Chondrocyte (in vitro differentiated cells): ENCODE results near the gene POLR2E. TPM values are rescaled to one million over a fixed set of nuclear protein-coding genes. Genes with fewer than 3 reads are reported as not detected.

ENCODE experiments used
- DNase-seq: peaks from one replicate; pipeline ENCODE4 v3.0.0; 2021; ENCODE audit warnings: mixed read lengths, low spot score
- H3K27ac Mint-ChIP-seq: one replicate; pipeline ENCODE4 v1.8.0; 2021; ENCODE audit warnings: mild to moderate bottlenecking, moderate library complexity, mixed read lengths; ENCODE audit not compliant: unreplicated experiment
- H3K27me3 Mint-ChIP-seq: 2 replicates; pipeline ENCODE4 v1.8.0; 2021; ENCODE audit warnings: low read depth, mixed read lengths
- H3K36me3 Mint-ChIP-seq: 2 replicates; pipeline ENCODE4 v1.8.0; 2021; ENCODE audit warnings: low read depth, mixed read lengths
- H3K4me1 Mint-ChIP-seq: 2 replicates; pipeline ENCODE4 v1.8.0; 2021; ENCODE audit warnings: low read depth, mild to moderate bottlenecking, mixed read lengths
- H3K4me3 Mint-ChIP-seq: one replicate; pipeline ENCODE4 v1.8.0; 2021; ENCODE audit warnings: mild to moderate bottlenecking, moderate library complexity, mixed read lengths; ENCODE audit not compliant: unreplicated experiment
- H3K9me3 Mint-ChIP-seq: 2 replicates; pipeline ENCODE4 v1.8.0; 2021; ENCODE audit warnings: low read depth, mixed read lengths
- total RNA-seq: library from RNA; stranded (reverse); gene quantifications from 3 replicates; pipeline ENCODE4 v1.2.1, GENCODE V29; 2021
- TF ChIP-seq, protein P1 (sequence below): fragments of 200-600 bp; sonication (generic); IDR thresholded peaks from 2 replicates; pipeline ENCODE4 v1.5.0; 2021; ENCODE audit warnings: antibody characterized with exemption, mild to moderate bottlenecking, moderate library complexity

The POLR2E gene
- total RNA-seq, 1 donor from 2014 or later, result 119 TPM

DNA sequence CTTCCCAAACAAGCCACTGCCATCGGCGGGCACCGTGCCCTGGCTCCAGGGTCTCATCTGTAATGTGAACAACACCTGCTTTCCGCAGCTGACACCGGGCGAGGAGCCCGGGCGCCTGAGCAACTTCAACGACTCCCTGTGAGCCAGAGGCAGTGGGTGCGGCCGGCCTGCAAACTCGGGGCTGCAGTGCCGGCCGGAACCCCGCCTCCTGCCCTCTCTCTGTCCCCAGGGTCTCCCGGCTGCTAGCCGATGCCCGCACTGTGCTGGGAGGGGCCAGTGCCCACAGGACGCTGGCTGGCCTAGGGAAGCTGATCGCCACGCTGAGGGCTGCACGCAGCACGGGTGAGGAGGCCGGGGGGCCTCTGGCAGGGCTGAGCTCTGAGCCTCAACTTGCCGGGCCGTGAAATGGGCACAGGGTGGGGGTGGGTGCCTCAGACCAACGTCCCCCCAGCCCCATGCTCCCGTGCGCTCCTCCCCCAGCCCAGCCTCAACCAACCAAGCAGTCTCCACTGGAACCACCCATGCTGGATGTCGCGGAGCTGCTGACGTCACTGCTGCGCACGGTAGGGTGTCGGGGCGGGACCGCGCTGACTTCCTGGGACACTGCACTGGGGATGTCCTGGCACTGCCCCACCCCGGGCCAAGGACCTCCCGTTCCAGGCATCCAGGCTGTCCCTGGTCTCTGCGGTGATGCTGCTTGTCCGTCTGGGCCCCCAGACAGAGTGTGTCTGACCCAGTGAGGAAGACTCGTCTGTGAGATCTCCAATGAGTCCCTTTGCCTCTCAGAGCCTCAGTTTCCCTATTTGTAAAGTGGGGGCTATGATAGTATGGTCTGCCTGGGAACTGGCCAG lies 53.1 kb downstream of the POLR2E start:
- Mint-ChIP-seq H3K27me3 (no peaks in the 10 kb centered on the region), H3K9me3 (no peaks in the 10 kb centered on the region), H3K36me3 (peaks cover 9% of the 10 kb centered on the region), H3K27ac (no peak overlapping the region), H3K4me1 (peaks cover 42% of the 10 kb centered on the region), H3K4me3 (no peak overlapping the region)
- no peak for DNase-seq
- TF ChIP-seq, protein P1, sequence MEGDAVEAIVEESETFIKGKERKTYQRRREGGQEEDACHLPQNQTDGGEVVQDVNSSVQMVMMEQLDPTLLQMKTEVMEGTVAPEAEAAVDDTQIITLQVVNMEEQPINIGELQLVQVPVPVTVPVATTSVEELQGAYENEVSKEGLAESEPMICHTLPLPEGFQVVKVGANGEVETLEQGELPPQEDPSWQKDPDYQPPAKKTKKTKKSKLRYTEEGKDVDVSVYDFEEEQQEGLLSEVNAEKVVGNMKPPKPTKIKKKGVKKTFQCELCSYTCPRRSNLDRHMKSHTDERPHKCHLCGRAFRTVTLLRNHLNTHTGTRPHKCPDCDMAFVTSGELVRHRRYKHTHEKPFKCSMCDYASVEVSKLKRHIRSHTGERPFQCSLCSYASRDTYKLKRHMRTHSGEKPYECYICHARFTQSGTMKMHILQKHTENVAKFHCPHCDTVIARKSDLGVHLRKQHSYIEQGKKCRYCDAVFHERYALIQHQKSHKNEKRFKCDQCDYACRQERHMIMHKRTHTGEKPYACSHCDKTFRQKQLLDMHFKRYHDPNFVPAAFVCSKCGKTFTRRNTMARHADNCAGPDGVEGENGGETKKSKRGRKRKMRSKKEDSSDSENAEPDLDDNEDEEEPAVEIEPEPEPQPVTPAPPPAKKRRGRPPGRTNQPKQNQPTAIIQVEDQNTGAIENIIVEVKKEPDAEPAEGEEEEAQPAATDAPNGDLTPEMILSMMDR, result no peak

DNA sequence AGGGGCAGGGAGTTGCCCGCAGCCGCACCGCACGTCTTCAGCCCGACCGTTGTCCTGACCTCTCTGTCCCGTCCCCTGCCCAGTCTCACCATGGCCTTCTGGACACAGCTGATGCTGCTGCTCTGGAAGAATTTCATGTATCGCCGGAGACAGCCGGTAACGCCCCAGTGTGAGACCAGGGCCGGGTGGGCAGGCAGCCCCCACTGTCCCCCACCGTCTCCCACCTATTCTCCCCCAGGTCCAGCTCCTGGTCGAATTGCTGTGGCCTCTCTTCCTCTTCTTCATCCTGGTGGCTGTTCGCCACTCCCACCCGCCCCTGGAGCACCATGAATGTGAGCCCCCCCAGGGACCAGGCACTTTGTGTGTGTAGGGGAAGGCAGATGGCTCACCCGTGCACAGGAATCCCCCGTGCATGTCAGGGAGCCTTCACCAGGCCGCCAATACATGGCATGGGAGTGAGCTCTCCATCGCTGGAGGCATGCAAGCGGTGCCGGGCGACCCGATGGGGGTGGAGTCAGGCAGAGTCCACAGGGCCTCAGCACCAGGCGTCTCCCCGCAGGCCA lies 53.8 kb downstream of the POLR2E start:
- no peaks in the 10 kb centered on the region for H3K9me3 Mint-ChIP-seq
- peak overlapping the region; percentile 85 for H3K4me3 Mint-ChIP-seq
- peak overlapping the region; percentile 51 for H3K27ac Mint-ChIP-seq
- no peak for DNase-seq
- TF ChIP-seq, protein P1, result no peak
- peaks cover 11% of the 10 kb centered on the region for H3K36me3 Mint-ChIP-seq
- H3K4me1 Mint-ChIP-seq, result peaks cover 45% of the 10 kb centered on the region
- H3K27me3 Mint-ChIP-seq, result no peaks in the 10 kb centered on the region

DNA sequence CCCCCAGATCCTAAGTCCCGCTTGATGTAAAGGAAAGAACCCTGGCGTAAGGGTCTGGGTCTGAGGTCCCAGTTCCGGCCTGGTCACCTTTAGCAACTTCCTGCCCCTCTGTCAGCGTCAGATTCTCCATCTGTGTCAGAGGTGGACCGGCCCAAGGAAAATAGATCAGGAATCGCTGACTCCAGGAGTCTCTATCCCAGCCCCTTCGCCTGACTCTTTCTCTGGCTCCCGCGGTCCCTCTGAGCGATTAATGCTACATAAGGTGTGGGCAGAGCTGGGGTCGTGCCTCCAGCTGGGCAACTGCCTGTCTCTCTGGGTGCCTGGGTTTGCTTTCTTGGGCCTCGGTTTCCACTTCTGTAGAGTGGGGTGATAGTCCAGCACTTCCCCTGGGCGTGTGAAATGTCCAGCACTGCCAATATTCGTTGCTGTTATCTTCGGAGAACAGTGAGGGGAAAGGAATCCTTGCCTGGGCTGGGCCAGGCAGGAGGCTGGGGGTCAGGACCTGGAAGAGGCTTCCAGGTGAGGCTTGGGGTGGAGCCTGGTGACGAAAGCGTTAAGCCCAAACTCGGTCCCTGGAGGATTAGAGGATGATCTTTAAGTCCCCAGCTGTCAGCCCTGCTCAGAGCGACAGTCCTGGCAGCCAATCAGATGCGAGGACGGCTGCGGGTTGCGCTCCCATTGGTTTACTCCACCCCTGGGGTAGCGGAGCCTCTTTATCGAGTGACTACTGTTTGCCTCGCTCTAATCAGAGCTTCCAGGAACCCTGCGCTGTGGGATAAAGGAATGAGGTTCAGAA lies 54.5 kb downstream of the POLR2E start:
- H3K4me3 Mint-ChIP-seq, result peak overlapping the region; percentile 85
- TF ChIP-seq, protein P1, result no peak
- H3K27ac Mint-ChIP-seq, result peak overlapping the region; percentile 85
- DNase-seq, result no peak
- no peaks in the 10 kb centered on the region for H3K9me3 Mint-ChIP-seq
- peaks cover 47% of the 10 kb centered on the region for H3K4me1 Mint-ChIP-seq
- H3K36me3 Mint-ChIP-seq, result peaks cover 13% of the 10 kb centered on the region
- no peaks in the 10 kb centered on the region for H3K27me3 Mint-ChIP-seq

DNA sequence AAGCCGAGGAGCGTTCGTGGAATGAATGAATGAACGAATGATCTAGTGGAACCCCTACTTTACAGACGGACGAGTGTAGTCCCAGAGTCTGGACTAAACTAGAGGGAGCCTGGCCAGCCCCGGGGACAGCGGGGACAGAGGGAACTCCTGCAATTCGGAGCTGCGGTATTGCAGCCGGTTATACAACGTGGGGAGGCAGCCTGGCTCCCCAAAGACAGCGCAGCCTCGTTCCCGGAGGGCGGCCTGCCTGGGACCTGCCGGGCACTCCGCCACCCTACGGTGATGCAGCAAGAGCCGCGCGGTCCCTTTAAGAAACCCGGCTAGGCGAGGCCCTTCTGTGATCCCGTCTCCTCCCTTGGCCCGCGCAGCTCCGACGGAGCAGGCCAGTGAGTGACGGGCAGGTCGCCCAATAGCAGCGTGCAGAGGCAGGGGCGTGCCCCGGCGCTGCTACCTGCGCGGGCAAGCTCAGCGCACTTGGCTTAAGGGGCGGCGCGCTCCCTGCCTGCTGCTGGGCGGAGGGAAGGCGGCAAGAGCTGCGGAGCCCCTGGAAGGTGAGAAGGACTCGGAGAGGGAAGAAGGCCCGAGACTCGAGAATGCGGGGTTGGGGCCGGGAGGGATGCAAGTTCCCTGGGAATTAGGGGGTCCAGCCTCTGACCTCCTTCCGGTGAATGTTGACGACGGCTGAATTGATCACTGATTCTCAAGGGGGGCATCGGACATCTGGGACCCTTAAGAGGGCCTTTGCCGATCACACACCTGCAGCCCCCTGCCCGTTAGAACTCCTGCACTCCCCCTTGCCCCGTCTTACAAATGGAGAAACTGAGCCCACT lies 55.3 kb downstream of the POLR2E start, which contains the start of gene ABCA7:
TSS of gene ABCA7 (plus strand) at position 462 of the 830 bp plus-strand sequence. CDS start 1,255 bp downstream, outside the sequence.
- Mint-ChIP-seq H3K9me3 (no peaks in the 10 kb centered on the region), H3K27me3 (no peaks in the 10 kb centered on the region), H3K27ac (peak within 1 kb of the TSS; percentile 85), H3K4me1 (peaks cover 50% of the 10 kb centered on the region), H3K36me3 (peaks cover 16% of the 10 kb centered on the region), H3K4me3 (peak within 1 kb of the TSS; percentile 85)
- TF ChIP-seq, protein P1, result peak; percentile 21
- DNase-seq, result no peak
